HG03520 (cell line): ENCODE measurements around the gene SMIM24.
"Not testable (repeated sequence)": the region's sequence is repeated elsewhere in the genome, so short reads cannot be mapped to it uniquely, and the experiment has no call there.

Experiments
- ATAC-seq: cut with Tn5 transposase; IDR thresholded peaks from one replicate; pipeline ENCODE4 v1.9.1; 2021; ENCODE audit warnings: mild to moderate bottlenecking, moderate library complexity; ENCODE audit not compliant: unreplicated experiment

The SMIM24 gene

GRCh38 chr19:3440082-3440481 lies 40.2 kb downstream of the SMIM24 start:
- ATAC-seq: no peak

- ATAC-seq: peak; percentile 80
These were observed 45.4 kb downstream of the SMIM24 start for GRCh38 chr19:3434630-3435553.

DNA sequence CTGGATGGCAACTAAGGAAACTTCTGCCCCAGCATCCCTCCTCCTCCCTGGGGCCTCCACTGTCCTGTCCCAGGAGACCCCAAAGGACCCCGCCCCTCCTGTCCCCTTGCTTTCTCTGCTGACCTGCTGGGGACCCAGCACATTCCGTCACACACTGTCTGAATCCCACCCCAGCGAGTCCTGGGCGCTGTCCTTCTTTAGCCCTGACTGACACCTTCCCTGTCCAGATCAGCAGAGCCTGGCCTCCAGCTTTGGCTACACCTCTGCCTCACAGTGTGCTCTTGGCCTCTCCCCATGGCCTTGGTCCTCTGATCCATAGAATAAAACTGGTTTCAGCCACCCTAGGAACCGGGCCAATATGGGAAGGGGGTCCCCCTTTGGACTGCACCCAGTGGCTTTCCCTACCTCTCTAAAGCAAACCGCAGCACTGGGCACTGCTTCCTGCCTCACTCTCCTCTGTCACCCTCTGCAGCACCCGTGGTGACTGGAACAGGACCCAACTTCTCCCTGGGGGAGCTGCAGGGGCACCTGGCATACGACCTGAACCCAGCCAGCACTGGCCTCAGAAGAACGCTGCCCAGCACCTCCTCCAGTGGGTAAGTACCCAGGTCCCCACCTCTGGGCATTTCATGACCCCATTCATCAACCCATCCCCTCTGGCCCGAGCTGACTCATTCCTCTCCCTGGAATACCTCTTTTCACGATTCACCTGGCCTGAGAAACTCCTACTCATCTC lies 46.4 kb downstream of the SMIM24 start:
- ATAC-seq: no peak

DNA sequence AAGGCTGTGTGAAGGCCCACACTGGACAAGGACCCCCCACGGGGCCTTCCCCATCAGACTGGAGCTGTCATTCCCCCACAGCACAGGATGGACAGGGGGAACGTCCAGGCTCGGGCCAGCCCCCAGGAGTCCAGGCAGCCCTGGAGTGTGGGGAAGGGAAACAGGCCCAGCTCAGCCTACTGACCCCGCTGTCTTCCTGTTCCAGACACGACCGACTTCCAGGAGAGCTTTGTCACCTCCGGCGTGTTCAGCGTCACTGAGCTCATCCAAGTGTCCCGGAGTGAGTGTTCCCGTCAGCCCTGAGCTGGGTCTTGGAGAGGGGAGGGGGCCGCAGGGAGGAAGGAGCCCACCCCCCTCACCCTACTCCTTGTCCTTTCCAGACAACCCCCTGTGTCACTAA lies 47.0 kb downstream of the SMIM24 start:
- ATAC-seq: no peak

GRCh38 chr19:3431760-3432397 lies 48.4 kb downstream of the SMIM24 start:
- no peak for ATAC-seq

GRCh38 chr19:3430366-3430680 lies 50.0 kb downstream of the SMIM24 start:
- ATAC-seq: not testable (repeated sequence)

DNA sequence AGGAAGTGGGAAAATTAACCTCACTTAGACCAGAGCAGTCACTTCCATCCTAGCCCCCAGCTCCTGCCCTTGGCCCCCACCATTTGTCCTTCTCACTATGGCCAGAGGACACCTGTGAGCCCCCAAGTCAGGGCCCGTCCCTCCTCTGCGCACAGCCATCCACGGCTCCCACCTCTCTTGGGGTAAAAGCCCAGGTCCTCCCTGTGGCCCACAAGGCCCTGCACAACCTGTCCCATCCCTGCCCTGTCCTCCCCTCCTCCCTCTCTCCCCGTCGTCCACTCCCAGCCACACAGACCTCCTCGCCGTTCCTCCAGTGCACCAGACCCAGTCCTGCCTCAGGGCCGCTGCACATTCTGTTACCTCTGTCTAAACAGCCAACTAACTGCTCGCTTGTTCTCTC lies 53.9 kb downstream of the SMIM24 start:
- no peak for ATAC-seq
